ENCODE data around the gene MMP17.

DNA sequence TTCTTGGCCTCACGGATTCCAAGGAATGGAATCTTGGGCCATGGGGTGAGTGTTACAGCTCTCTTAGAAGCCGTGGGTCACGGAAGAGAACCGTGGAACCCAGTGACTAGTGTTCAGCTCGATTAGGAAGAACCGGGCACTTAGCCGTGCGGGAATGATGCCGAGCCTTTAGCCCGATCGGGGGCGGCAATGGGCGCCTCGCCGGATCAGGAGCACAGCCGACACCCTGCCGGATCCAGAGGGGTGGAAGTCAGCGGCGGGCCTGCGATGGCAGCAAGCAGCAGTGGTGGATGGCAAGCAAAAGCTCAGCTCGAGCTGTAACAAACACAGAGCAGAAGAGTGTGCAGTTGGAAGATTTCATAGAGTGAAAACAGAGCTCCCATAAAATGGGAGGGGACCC, 45.1 kb downstream of the MMP17 start:
- TF ChIP-seq, protein P1, sequence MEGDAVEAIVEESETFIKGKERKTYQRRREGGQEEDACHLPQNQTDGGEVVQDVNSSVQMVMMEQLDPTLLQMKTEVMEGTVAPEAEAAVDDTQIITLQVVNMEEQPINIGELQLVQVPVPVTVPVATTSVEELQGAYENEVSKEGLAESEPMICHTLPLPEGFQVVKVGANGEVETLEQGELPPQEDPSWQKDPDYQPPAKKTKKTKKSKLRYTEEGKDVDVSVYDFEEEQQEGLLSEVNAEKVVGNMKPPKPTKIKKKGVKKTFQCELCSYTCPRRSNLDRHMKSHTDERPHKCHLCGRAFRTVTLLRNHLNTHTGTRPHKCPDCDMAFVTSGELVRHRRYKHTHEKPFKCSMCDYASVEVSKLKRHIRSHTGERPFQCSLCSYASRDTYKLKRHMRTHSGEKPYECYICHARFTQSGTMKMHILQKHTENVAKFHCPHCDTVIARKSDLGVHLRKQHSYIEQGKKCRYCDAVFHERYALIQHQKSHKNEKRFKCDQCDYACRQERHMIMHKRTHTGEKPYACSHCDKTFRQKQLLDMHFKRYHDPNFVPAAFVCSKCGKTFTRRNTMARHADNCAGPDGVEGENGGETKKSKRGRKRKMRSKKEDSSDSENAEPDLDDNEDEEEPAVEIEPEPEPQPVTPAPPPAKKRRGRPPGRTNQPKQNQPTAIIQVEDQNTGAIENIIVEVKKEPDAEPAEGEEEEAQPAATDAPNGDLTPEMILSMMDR (IDR thresholded peaks at IDR 0.05; ENCODE audit: low read length) = no peak
- no peak for TF ChIP-seq EZH2 (optimal IDR thresholded peaks at IDR 0.05; ENCODE audit: low read depth, low read length)
